GM19452 (cell line): ENCODE measurements around the gene GALNT11.
"Not testable (repeated sequence)": the region's sequence is repeated elsewhere in the genome, so short reads cannot be mapped to it uniquely, and the experiment has no call there.

Experiments
- ATAC-seq: cut with Tn5 transposase; IDR thresholded peaks from one replicate; pipeline ENCODE4 v1.9.1; 2021; ENCODE audit not compliant: unreplicated experiment

The GALNT11 gene

GRCh38 chr7:152025077-152025936, at the start of gene GALNT11:
TSS of gene GALNT11 (plus strand) at chr7:152025674. CDS start at chr7:152094228, 68,554 bp downstream.
- peak; percentile 97 for ATAC-seq

- no peak for ATAC-seq
These were observed 46.9 kb upstream of the GALNT11 start for GRCh38 chr7:151978616-151979015.

GRCh38 chr7:151981223-151981622, 44.3 kb upstream of the GALNT11 start:
- no peak for ATAC-seq

GRCh38 chr7:151982806-151983205, 42.7 kb upstream of the GALNT11 start:
- no peak for ATAC-seq

- no peak for ATAC-seq
These were observed 40.9 kb upstream of the GALNT11 start for GRCh38 chr7:151984612-151985011.

GRCh38 chr7:151987748-151988529, 37.5 kb upstream of the GALNT11 start:
- no peak for ATAC-seq

GRCh38 chr7:151992375-151992774, 33.1 kb upstream of the GALNT11 start:
- no peak for ATAC-seq

GRCh38 chr7:151993977-151994676, 31.3 kb upstream of the GALNT11 start:
- no peak for ATAC-seq

GRCh38 chr7:151999424-152000090, 25.9 kb upstream of the GALNT11 start:
- no peak for ATAC-seq

GRCh38 chr7:152000191-152000590, 25.3 kb upstream of the GALNT11 start:
- no peak for ATAC-seq

GRCh38 chr7:152006336-152006735, 19.1 kb upstream of the GALNT11 start:
- no peak for ATAC-seq

GRCh38 chr7:152011860-152012259, 13.6 kb upstream of the GALNT11 start:
- ATAC-seq = no peak

GRCh38 chr7:152013230-152013629, 12.2 kb upstream of the GALNT11 start:
- no peak for ATAC-seq

GRCh38 chr7:152013974-152014373, 11.5 kb upstream of the GALNT11 start:
- ATAC-seq = no peak

GRCh38 chr7:152014722-152015121, 10.8 kb upstream of the GALNT11 start:
- no peak for ATAC-seq

- no peak for ATAC-seq
These were observed 9.9 kb upstream of the GALNT11 start for GRCh38 chr7:152015600-152015999.

GRCh38 chr7:152016947-152017346, 8.5 kb upstream of the GALNT11 start:
- no peak for ATAC-seq

GRCh38 chr7:152017683-152018082, 7.8 kb upstream of the GALNT11 start:
- not testable (repeated sequence) for ATAC-seq

- not testable (repeated sequence) for ATAC-seq
These were observed 3.7 kb upstream of the GALNT11 start for GRCh38 chr7:152021740-152022139.

GRCh38 chr7:152025937-152026890, 740 bp downstream of the GALNT11 start:
- peak; percentile 18 for ATAC-seq
